Posterior vena cava (tissue), 2 donors: ENCODE measurements around the gene MRPL47. TPM values are rescaled to one million over a fixed set of nuclear protein-coding genes. Genes with fewer than 3 reads are reported as not detected.

ENCODE experiments used
- total RNA-seq, 2 donors: library from RNA; stranded (reverse); fragmentation: NEBNext Ultra II Directional; extraction: Animal tissue kit (Norgen Biotek cat#: 25700); gene quantifications; one replicate each; pipeline ENCODE4 v1.2.1, GENCODE V29; 2021
- donor health status: DM: yes; HTN: yes; CAD: no.
- donor health status: DM: yes; HTN: yes; CAD: no.

The MRPL47 gene
- total RNA-seq, 2 donors from 2014 or later: 29.0 to 33.7 TPM

Other genes with a start within 250 kb of the MRPL47 start
- 10 to 100 TPM; 59.0 to 66.6 TPM for gene GNB4, start 153.2 kb downstream of the MRPL47 start, total RNA-seq
- gene ACTL6A, start 41.7 kb downstream of the MRPL47 start, total RNA-seq: 10 to 100 TPM; 27.0 to 28.9 TPM
- gene NDUFB5, start 156 bp upstream of the MRPL47 start, total RNA-seq: 10 to 100 TPM; 54.6 to 82.9 TPM
- 10 to 100 TPM; 12.1 to 13.6 TPM for gene USP13, start 48.4 kb upstream of the MRPL47 start, total RNA-seq